GM18861 (cell line): ENCODE data around the gene PLEKHG4.

Experiments
- ATAC-seq: cut with Tn5 transposase; IDR thresholded peaks from one replicate; pipeline ENCODE4 v1.9.1; 2021; ENCODE audit not compliant: unreplicated experiment

The PLEKHG4 gene

DNA sequence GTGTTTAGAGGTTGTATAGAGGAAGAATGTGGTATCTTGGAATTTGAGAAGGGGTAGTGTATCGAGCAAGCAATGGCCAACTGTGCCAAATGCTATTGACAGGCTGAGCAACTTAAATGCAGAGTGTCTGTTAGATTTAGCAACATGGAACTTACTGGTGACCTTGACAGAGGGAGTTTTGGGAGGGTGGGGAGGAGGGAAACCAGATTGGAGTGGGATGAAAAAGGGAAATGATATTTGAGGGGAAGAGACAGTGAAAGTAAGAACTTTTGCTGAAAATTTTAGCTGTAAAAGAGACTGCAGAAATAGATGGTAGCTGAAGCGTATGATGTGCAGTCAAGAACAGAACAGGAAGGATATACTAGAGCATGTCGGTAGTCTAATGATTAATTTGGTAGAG, 48.4 kb downstream of the PLEKHG4 start:
- no peak for ATAC-seq

DNA sequence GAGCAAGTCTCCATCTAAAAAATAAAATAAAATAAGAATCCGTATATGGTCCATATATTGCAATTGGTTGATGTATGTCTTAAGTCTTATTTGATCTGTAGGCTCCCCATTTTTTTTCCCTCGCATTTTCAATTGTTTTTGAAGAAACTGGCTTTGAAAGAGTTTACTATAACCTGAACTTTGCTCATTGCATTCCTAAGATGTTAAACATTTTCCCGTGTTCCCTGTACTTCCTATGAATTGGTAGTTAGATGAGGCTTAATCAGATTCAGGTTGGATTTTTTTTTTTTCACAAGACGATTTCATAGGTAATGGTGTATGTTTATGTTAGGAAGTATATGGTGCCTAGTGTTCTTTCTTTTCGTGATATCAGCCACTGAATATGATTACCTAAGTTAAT, 50.6 kb downstream of the PLEKHG4 start:
- no peak for ATAC-seq

DNA sequence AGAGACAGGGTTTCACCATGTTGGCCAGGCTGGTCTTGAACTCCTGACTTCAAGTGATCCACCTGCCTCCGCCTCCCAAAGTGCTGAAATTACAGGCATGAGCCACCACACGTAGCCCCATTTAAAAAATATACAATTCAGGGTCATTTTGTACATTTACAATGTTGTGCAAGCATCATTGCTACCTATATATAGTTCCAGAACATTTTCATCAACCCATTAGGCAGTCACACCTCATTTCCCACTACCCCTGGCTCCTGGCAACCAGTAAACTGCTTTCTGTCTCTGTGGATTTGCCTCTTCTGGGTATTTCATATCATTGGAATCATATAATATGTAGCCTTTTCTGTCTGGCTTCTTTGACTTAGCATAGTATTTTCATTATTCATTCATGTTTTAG, 54.0 kb downstream of the PLEKHG4 start:
- no peak for ATAC-seq

DNA sequence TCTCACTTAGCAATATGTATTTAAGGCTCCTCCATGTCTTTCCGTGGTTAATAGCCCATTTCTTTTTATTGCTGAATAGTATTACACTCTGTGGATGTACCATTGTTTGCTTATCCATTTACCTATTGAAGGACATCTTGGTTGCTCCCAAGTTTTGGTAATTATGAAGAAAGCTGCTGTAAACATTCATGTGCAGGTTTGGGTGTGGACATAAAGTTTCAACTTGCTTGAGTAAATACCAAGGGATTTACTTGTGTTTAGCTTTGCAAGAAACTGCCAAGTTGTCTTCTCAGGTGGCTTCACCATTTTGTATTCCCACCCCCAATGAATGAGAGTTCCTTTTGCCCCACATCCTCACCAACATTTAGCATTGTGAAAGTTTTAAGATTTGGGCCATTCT, 56.8 kb downstream of the PLEKHG4 start:
- no peak for ATAC-seq

DNA sequence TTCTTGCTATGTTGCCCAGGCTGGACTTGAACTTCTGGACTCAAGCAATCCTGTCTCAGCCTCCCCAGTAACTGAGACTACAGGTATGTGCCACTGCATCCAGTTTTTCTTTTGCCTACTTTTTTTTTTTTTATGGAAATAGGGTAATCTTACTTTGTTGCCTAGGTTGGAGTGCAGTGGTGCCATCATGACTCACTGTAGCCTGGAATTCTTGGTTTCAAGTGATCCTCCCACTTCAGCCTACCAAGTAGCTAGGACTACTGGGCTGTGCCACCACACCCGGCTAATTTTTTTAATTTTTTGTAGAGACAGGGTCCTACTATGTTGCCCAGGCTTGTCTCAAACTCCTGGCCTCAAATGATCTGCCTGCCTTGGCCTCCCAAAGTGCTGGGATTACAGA, 57.3 kb downstream of the PLEKHG4 start:
- ATAC-seq: no peak
